ENCODE results near the gene GP5.

The GP5 gene

DNA sequence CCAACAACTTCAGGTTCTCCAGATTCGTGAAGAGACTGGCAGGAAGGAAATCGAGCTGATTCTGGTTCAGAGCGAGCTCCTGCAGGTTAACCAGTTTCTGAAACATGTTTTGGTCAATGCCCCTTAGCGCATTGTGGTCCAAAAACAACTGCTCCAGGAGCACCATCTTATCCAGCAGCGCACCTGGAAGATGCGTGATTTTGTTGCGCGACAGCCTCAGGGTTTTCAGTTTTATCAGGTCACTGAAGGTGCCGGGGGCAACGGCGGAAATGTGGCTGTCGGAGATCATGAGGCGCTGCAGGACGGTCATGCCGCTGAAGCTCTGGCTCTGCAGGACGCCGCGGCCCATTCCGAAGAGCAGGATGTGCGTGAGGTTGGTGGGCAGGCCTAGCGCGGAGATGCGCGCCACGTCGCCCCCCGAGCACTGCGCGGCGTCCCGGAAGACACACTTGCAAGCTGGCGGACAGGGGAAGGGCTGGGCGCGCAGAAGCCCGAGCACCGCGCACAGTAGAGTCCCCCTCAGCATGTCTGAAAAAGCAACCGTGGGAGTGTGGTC lies 1.2 kb downstream of the GP5 start:
- no peak for DNase-seq (ENCODE audit: low read depth)

DNA sequence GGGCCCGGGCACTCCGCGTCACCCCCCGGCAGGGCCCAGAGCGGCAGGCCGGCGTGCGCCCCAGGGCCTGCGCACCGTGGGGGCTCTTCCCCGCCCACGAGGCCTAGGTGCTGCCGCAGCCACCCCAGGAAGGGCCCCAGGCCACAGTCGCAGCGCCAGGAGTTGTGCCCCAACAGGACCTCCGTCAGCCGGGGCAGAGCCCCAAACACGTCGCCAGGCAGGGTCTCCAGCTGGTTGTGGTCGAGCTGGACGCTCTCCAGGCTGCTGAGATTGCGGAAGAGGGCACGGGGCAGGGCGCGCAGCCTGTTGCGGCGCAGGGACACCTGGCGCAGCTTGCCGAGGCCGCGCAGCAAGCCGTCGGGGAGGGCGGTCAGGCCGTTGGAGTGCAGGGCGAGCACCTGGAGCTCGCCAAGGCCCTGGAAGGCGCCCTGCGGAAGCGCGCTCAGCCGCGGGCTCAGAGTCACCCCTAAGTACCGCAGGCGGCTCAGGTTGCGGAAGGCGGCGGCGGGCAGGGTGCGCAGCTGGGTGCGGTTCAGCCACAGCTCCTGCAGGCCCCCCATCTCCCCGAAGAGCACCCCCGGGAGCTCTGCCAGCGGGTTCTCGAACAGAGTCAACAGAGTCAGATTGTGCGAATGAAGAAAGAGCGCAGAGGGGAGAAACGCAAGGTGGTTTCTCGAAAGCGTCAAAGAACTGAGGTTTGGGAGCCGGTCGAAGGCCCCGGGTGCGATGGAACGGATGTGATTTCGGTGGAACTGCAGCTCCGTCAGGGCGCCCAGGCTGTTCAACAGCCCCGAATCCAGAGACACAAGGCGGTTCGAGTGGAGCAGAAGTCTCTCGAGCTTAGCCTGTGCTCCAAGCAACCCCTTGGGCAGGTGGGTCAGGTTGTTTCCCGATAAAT lies 2.0 kb downstream of the GP5 start:
- peak; percentile 25 for DNase-seq (ENCODE audit: low read depth)

DNA sequence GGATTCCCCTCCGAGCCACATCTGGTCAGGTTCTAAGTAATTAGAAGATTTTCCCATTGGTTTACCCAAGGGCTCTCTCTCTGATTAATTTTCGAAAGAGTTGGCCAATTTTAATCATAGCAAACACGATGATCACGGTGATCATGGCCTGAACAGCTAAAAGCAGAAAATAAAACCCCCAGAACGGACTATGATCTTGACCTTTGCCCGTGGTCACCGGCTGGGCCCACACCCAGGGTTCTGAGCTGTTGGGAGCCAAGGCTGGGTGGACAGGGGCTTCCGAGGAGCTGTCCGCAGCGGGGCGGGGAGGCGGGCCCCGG lies 2.6 kb downstream of the GP5 start:
- no peak for DNase-seq (ENCODE audit: low read depth)

DNA sequence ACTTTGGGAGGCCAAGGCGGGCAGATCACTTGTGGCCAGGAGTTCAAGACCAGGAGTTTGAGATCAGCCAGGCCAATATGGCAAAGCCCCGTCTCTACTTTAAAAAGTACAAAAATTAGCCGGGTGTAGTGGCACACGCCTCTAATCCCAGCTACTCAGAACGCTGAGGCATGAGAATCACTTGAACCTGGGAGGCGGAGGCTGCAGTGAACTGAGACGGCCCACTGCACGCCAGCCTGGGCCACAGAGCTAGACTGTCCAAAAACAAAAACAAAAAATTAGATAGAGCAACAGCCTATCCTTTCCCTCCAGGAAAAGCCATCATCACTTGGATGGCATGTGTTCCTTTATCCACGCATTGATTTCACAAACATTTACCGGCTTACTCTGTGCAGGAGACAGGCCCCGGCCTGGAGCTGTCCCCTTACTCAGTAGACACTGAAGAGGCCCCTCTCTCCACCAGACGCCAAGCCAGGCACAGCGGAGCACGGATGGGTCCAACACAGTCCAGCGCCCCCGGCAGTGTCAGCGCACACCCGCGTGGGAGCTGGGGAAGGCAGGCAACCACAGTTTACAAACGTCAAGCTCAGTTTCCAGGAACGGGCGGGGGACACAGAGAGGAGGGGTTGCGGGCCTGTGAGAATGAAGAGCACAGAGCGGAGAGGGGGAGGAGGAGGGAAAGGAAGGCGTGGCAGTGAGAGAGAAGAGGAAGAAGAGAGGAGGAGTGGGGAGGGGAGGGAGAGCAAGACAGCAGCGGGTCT lies 3.1 kb downstream of the GP5 start:
- peak; percentile 48 for DNase-seq (ENCODE audit: low read depth)

DNA sequence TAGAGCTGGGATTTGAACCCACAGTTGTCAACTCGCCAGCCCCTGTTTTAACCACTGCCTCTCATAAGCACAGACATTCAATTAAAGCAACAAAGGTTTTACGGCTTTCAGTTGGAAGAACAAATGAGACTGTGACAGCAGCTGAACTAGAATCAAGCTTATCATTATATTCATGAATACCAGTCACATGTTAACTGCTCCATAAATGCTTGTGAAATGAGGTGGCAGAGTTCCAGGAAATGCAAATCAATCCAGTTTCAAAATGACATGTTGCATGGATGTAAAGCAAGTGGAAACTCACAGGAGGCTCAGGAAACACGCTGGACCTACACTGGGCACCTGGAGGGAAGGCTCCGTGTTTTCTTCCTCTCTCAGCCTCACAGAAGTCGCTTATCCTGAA lies 3.9 kb downstream of the GP5 start:
- peak; percentile 36 for DNase-seq (ENCODE audit: low read depth)

DNA sequence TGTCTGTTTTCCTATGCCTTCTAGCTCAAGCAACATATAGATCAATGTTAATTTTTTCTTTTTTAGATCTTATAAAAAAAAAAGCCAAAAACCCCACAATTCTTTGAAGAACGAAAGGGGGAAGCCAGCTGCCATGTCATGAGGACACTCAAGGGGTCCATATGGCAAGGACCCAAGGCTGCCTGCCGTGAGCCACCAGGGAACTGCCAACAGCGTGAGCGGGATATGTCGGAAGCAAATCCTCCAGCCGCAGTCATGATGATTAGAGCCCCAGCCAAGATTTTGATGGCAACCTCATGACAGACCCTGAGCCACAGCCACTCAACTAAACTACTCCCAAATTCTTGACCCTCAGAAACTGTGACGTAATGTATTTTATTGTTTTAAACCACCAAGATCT lies 6.5 kb downstream of the GP5 start:
- no peak for DNase-seq (ENCODE audit: low read depth)

DNA sequence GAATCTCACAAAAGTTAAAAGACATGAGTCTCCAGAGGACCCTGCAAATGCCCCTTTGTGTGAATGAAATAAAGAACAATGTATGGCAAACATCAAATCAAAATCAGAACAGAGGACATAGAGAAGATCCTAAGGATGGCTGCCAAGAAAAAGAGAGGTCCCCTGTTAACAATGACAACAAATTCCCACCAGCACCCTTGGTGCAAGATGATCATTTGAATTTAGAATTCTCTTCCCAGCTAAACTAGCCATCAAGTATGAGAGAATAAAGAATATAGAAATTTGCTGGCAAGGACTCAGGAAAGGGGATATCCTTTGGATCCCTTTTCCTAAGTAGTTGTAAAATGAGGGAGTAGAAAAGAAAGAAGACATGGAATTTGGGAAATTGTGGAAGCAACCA lies 8.2 kb downstream of the GP5 start:
- no peak for DNase-seq (ENCODE audit: low read depth)

DNA sequence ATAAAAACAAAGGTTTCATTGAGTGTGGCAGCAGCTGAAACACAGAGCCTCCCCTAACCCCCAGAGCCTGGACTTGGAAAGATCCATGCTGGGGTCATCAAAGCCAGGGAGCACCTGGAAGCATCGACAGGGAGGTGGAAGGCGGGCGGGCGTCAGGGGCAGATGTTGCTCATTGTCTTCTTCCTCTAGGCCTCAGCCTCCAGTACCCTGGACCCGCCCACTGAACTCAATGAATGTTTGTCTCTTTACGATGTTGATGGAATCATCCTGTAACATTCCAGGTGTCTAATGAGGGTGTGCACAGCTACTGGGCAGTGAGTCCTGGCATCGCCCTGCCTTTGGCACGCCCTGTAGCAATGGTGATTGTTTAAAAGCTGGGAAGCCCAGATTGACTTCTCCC lies 9.8 kb downstream of the GP5 start:
- no peak for DNase-seq (ENCODE audit: low read depth)

DNA sequence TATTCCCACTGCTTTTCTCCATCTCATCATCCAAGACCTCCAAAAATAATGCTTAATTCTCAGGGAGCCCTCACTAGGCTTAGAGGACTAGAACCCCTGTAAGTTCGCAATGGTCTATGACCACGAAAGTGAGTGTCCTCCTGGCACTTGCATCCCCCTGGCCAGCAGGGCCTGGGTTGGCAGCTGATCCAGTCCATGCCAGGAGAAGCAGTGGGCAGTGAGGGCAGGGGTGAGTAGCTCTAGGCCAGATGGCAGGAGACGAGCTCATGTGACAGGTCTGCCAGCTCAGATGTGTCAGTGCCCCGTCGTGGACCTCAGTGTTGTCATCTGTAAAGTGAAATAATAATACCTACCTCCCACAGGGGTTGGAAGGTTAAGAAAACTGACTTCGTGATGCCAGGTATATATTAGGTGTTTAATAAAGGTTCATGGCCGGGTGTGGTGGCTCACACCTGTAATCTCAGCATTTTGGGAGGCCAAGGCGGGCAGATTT lies 11.1 kb downstream of the GP5 start:
- no peak for DNase-seq (ENCODE audit: low read depth)

DNA sequence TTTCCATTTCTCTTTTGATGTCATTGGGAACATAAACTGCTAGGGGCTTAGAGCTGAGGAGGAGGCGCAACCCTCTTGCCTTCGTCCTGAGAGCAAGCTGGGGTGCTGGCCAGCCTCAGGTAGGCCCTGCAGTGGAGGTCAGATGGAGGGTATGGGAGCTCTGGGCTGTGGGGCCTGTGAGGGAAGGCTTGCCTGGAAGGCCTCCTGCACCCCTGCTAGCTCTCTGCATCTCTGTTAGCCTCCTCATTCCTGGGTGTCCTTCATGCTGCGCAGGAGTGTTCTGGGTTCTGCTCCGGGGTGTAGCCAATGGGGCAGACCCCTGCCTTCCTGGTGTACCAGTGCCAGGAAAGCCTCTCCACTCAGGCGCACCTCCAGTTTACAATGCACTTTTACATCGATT lies 11.8 kb downstream of the GP5 start:
- no peak for DNase-seq (ENCODE audit: low read depth)

DNA sequence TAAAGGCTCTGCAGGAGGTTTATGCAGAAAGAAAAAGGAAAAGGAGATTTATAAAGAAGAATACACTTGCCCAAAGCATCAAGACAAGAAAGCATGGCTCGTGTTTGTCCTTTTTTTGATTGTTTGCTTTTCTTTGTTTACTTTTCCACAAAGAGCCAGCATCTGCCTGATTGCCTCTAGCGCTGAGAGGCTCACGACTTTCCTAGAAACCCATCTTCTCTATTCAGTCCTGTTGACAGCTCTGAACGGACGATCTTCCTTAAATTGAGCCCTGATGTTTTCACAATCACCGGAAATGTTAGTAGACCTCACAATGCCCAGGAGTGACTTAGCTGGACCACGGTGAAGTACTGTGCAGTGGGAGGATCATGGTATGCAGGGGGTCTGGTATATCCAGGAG lies 12.4 kb downstream of the GP5 start:
- no peak for DNase-seq (ENCODE audit: low read depth)

DNA sequence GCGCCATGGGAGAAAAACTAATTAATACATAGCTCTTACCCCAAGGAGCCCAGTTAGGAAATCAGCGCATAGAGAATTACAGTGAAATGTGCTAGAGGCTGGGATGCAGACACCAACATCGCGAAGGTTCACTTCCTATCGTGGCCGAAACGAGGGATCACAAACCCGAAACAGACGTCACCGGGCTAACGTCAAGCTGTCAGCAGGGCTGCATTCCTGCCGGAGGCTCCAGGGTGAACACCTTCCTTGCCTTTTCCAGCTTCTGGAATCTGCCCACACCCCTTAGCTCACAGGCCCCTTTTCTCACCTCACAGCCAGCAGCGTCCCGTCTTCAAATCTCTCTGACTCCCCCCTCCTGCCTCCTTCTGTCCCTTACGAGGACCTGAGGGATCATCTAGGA lies 13.0 kb downstream of the GP5 start:
- DNase-seq (ENCODE audit: low read depth) = no peak

DNA sequence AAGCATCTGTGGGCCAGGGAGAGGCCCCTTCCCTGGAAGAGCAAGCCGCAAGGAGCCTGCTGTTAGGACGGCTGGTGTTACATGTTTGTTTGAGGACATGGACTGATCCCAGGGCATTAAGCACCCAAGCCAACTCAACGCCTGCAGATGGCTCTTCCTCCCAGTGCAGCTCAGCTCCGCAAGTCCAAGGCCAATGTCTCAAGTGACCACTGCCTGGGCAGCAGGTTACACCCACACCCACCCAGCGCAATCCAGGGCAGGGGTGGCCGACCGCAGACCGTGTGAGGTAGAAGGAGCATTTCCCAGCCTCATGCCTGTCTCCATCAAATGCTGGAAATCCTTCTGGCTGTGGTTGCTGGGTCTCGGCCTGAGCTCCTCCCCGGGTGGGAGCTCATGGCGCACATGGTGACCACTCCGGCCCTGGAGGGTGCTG lies 14.5 kb downstream of the GP5 start:
- DNase-seq (ENCODE audit: low read depth) = no peak

DNA sequence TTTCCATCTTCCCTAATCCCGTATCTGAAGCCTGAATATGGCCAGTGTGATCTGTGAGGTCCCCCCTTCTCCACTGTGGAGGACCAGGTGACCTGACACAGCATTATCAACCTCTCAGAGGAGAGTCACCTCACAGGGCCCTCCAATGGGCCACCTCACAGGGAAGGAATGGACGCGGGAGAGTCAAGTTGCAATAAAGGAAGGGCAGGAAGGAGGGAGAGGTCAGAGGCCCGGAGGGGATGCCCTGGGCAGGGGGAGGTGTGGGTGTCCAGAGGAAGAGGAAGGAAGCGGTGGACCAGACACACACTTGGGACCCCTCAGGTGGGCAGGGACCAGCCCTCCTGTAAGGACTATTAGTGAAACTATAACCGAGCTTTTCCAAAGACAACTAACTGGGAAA lies 14.9 kb downstream of the GP5 start:
- no peak for DNase-seq (ENCODE audit: low read depth)

DNA sequence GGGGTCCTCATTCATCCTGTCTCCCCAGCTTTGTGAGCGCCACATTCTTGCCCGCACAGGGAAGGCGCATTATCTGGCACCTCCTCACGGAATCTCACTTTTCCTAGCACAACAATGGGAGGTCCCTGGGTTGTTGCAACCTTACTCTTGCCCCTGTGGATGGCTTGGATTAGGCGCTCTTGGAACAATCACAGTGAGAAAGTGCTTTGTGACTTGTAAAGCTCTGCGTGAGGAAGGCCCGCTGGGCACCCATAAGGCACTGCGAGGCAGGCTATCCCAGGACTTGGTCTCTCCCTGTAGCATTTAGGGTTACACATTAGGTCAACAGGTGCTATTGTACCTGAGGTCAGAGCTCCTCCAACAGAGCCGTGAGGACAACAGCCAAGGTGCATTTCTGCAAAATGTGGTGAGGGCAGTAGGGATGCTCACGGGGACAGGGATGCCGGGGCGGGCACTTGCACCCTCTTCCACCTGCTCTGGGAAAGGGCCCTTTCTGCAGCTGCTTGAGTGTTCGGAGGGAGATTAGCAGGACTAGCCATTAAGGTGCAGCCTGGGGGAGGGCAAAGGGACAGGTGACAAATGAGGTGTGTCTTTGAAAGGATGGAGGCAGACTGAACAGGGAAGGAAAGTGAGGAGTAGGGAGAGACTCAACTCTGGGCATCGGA lies 15.7 kb downstream of the GP5 start:
- no peak for DNase-seq (ENCODE audit: low read depth)

DNA sequence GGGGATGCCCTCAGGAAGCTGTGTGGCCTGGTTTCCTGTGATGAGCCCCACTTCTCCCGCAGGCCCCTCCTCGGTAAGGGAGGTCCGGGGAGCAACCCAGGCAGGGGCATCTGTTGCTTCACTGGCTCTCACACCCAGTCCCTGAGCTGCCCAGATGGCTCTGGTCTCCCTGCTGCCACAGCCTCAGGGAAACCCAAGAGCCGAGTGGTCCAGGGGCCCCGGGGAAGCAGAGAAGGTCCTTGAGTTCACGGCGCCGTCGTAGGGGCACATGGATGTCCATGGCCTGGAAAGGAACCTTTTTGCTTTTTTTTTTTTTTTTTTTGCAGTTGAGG lies 16.2 kb downstream of the GP5 start:
- DNase-seq (ENCODE audit: low read depth) = no peak

DNA sequence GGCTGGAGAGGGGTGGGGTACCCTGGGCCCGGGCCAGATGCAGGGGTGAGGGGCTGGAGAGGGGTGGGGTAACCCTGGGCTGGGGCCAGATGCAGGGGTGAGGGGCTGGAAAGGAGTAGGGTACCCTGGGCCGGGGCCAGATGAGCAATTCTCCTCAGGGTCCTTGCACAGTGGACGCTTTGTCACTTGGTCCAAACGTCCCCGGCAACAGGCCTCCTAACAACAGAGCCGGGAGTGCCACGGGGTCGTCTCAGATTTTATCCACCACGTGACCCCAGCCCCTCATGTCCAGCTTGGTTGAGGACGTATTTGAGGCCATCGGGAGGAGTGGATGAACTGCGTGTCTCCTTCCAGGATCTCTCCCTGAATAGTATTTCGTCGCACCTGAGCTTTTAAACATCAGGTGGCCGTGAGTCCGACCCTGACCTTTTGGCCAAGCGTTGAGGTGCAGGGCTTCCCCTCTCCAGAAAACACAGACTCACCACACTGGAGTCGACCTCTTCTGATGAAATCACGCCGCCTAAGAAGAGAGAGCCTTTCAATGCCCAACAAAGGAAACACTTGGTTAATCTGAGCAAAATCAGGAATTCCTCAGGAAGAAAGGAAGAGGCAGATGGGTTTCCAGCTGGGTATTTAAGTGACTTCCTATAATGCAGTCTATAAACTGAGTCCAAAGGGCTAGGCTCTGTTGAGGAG lies 16.7 kb downstream of the GP5 start:
- no peak for DNase-seq (ENCODE audit: low read depth)

DNA sequence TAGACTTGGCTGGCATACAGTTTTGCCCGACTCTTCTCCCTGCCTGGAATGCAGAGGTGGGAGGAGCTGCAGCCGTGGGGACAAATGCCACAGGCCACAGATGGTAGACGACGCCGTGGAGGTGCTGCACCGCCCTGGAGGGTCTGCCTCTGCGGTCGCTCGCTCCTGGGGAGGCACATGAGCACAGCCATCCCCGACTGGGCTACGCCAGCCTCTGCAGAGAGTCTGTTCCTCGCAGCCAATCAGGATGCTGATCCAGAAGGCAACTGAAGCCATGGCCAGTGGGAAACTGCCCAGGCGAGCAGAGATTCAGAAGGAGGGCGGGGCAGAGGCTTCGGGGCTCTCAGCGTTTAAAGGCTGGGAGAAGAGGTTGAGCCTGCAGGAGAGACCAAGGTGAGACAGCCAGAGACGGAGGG lies 17.6 kb downstream of the GP5 start:
- no peak for DNase-seq (ENCODE audit: low read depth)

DNA sequence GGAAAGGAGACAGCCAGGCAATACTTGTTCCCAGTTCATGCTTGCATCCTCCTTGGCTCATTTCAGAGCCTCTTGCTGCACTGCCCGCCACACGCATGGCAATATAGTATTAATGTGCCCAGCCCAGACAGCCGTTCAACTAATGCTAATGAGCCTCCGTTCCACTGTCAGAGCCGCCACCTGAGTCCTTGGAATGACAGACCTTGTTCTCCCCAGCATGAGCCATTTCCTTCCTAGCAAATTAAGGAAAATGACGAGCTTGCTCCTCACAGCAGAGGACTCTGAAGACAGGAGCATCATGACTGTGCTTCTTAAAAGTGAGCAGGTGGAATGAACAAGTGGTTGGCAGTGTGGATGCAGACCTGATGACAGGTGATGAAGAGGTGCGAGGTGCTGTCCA lies 18.7 kb downstream of the GP5 start:
- DNase-seq (ENCODE audit: low read depth) = no peak

DNA sequence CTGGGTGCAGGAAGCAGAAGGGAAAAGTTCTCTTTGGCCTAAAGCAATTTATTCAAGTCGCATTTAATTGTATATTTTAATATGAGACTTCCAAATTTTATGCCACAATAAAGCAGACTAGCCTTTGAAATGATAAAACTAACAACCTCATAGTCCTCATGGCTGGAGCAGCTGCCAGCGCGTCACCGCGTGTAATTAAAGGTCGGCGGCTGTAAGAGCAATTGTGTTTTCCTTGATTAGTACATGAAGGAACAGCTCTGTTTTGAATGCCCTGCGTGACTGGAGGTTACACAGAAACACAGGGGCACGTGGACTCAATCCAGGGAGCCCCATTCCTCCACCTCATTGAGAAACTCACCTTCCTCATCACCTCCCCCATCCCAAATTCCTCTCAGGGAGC lies 19.4 kb downstream of the GP5 start:
- DNase-seq (ENCODE audit: low read depth) = no peak

DNA sequence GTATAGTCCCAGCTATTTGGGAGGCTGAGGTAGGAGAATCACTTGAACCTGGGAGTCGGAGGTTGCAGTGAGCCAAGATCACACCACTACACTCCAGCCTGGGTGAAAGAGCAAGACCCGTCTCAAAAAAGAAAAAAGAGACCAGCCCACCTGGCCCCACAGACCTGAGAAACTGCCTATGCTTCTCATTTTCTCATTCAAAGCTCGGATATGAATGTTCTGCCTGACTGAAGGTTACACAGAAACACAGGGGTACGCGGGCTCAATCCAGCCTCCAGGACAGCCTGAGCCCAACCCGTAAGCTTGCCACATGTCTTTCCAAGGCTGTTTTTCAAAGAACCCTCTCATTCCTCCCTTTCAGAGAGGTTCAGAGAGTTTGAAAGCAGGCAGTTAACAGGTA lies 19.8 kb downstream of the GP5 start:
- no peak for DNase-seq (ENCODE audit: low read depth)

DNA sequence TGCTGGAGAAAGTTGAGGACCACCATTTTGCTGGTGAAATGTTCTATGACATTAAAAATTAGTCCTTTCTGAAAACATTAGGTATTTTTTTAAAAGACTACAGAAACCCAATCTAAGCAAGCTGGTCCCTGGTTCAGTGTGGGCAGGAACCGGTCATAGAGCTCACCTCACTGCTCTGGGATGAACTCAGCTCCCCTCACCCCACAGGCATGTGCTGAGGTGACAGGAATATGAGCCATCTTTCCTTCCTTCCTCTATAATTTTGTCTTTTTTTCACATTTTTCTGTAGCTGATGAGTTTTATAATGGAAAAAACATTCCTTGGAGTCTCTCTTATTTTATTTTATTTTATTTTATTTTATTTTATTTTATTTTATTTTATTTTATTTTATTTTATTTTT lies 21.4 kb downstream of the GP5 start:
- no peak for DNase-seq (ENCODE audit: low read depth)

All from iris pigment epithelial cell (primary cell).